PC-9 (cell line): ENCODE data around the gene CALHM1. TPM values are rescaled to one million over a fixed set of nuclear protein-coding genes. Genes with fewer than 3 reads are reported as not detected.

Experiments used
- BruUV-seq: library from RNA; stranded (reverse); fragments of 400-500 nt; replicated peaks from 2 replicates; lab custom pipeline; 2021; lab: Mats Ljungman, UMichigan
- CTCF ChIA-PET: fragments of 300-600 bp; sonication (Branson Sonifier 250); formaldehyde crosslinking; loops from one replicate; lab custom pipeline; 2022; ENCODE audit warnings: antibody characterized with exemption; lab: Charles Lee
- POLR2A ChIA-PET: fragments of 300-600 bp; sonication (Branson Sonifier 250); formaldehyde crosslinking; loops from one replicate; lab custom pipeline; 2022; ENCODE audit warnings: antibody characterized with exemption; ENCODE audit not compliant: unreplicated experiment; lab: Charles Lee
- DNase-seq, 2 experiments: peaks; one replicate each; pipeline versions ENCODE4 v3.0.0 to v3.0.0-alpha.2; 2015 to 2022; ENCODE audit warnings: mixed read lengths in 1 of 2
- H2AFZ ChIP-seq: fragments of 200-600 bp; sonication (generic); 2 replicates; pipeline ENCODE4 v1.8.1; 2017; ENCODE audit warnings: antibody characterized with exemption
- H3F3A ChIP-seq: fragments of 200-600 bp; sonication (generic); 2 replicates; pipeline ENCODE4 v1.8.1; 2017; ENCODE audit warnings: antibody characterized with exemption, mild to moderate bottlenecking, low read depth; ENCODE audit not compliant: insufficient read depth
- H3K27ac ChIP-seq: fragments of 200-600 bp; sonication (generic); 2 replicates; pipeline ENCODE4 v1.6.1; 2016; ENCODE audit warnings: mixed run types
- H3K27me3 ChIP-seq: fragments of 200-600 bp; sonication (generic); 2 replicates; pipeline ENCODE4 v1.6.1; 2016; ENCODE audit warnings: low read depth, mixed run types; ENCODE audit not compliant: insufficient read depth
- H3K36me3 ChIP-seq: fragments of 200-600 bp; sonication (generic); 2 replicates; pipeline ENCODE4 v1.6.1; 2016; ENCODE audit warnings: low read depth, mixed run types
- H3K4me1 ChIP-seq: fragments of 200-600 bp; sonication (generic); replicated peaks from 2 replicates; pipeline ENCODE4 v1.6.1; 2016; ENCODE audit warnings: mixed run types; ENCODE audit not compliant: insufficient read depth
- H3K4me2 ChIP-seq: fragments of 200-600 bp; sonication (generic); 2 replicates; pipeline ENCODE4 v1.6.1; 2017; ENCODE audit warnings: mixed run types
- H3K4me3 ChIP-seq: fragments of 200-600 bp; sonication (generic); 2 replicates; pipeline ENCODE4 v1.6.1; 2016; ENCODE audit warnings: mixed run types
- H3K79me2 ChIP-seq: fragments of 200-600 bp; sonication (generic); 2 replicates; pipeline ENCODE4 v1.6.1; 2017; ENCODE audit warnings: low read depth, mixed run types
- H3K9me2 ChIP-seq: fragments of 200-600 bp; sonication (generic); 2 replicates; pipeline ENCODE4 v1.8.1; 2017; ENCODE audit warnings: mild to moderate bottlenecking; ENCODE audit not compliant: insufficient read depth
- H3K9me3 ChIP-seq: fragments of 200-600 bp; sonication (generic); 2 replicates; pipeline ENCODE4 v1.8.1; 2016; ENCODE audit warnings: low read depth; ENCODE audit not compliant: insufficient read depth
- H4K20me1 ChIP-seq: fragments of 200-600 bp; sonication (generic); 2 replicates; pipeline ENCODE4 v1.8.1; 2017; ENCODE audit not compliant: insufficient read depth
- EZH2 ChIP-seq: fragments of 200-600 bp; sonication (generic); IDR thresholded peaks from 2 replicates; pipeline ENCODE4 v1.8.0; 2017; ENCODE audit warnings: antibody characterized with exemption, low read depth
- intact Hi-C: fragments of 100-400 bp; cut with micrococcal nuclease; formaldehyde crosslinking; loops from one replicate; pipeline ENCODE4 v1.10.0; 2022; ENCODE audit not compliant: unreplicated experiment
- total RNA-seq: library from RNA; stranded (reverse); gene quantifications from 2 replicates; pipeline ENCODE4 v1.2.3, GENCODE V29; 2021
- TF ChIP-seq, protein P1 (sequence below): fragments of 200-600 bp; sonication (generic); conservative IDR thresholded peaks from 2 replicates; pipeline ENCODE4 v1.6.1; 2017; ENCODE audit warnings: mixed run types, antibody characterized with exemption, mild to moderate bottlenecking, moderate library complexity

The CALHM1 gene
- total RNA-seq, 1 experiment from 2014 or later, result not detected

DNA sequence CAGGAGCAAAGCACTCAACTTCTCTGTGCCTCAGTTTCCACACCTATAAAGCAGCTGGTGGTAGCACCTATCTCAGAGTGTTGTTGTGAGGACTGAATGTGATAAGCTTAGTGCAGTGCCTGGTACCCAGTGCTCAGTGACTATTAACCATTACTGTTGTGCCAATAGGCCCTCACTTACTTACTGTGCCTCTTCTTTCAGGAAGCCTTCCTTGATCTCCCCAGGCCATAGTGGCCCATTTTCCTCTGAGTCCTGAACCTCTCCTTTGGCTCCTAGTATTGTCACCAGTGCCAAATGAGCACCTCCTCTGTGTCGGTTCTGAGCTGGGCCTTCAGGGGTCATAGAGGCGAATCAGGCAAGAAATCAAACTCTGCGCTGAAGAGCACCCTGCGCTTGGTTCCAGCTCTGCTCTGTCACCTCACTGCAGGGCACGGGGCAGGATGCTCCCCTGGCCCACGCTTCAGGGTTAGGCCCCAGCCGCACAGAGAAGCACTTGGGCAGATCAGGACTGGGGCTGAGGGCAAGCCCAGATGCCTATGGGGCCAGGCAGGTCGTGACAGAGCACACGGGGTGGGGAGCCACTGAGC lies 2.5 kb downstream of the CALHM1 start:
- peaks cover 6% of the 10 kb centered on the region; the same call in 1 of the 2 replicates for H3F3A ChIP-seq
- no peak for DNase-seq
- H3K4me3 ChIP-seq, result no peak overlapping the region
- H3K4me1 ChIP-seq, result peaks cover 20% of the 10 kb centered on the region
- no peak overlapping the region for H2AFZ ChIP-seq
- no peaks in the 10 kb centered on the region for H3K27me3 ChIP-seq
- no peaks in the 10 kb centered on the region for H4K20me1 ChIP-seq
- POLR2A ChIA-PET, result no interaction called here
- intact Hi-C loops, result no loop called here
- CTCF ChIA-PET, result no interaction called here
- H3K27ac ChIP-seq, result no peak overlapping the region
- BruUV-seq, result no TSS peak
- no peaks in the 10 kb centered on the region for H3K36me3 ChIP-seq
- H3K4me2 ChIP-seq, result no peak overlapping the region
- H3K79me2 ChIP-seq, result peaks cover 6% of the 10 kb centered on the region
- no peak for TF ChIP-seq EZH2
- TF ChIP-seq, protein P1, sequence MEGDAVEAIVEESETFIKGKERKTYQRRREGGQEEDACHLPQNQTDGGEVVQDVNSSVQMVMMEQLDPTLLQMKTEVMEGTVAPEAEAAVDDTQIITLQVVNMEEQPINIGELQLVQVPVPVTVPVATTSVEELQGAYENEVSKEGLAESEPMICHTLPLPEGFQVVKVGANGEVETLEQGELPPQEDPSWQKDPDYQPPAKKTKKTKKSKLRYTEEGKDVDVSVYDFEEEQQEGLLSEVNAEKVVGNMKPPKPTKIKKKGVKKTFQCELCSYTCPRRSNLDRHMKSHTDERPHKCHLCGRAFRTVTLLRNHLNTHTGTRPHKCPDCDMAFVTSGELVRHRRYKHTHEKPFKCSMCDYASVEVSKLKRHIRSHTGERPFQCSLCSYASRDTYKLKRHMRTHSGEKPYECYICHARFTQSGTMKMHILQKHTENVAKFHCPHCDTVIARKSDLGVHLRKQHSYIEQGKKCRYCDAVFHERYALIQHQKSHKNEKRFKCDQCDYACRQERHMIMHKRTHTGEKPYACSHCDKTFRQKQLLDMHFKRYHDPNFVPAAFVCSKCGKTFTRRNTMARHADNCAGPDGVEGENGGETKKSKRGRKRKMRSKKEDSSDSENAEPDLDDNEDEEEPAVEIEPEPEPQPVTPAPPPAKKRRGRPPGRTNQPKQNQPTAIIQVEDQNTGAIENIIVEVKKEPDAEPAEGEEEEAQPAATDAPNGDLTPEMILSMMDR, result no peak
- H3K9me3 ChIP-seq, result no peaks in the 10 kb centered on the region
- no peaks in the 10 kb centered on the region for H3K9me2 ChIP-seq

DNA sequence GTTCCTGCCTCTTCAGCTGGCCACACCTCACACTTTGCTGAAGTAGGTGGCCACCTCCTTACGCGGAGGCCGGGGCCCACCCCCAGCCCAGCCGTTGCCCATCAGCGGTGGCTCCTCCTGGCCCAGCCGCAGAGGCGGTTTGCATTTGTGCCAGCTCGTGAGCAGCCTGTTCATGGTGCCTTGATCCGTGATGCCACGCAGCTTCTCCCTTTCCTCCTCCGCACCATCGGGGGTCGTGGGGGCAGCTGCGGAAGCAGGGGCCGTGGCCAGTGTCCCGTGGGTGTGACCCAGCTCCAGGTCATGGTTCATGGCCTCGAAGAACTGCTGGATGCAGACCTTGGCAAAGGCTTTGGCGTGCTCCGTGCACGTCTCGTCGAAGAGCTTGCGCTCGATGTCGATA lies 3.5 kb downstream of the CALHM1 start:
- ChIA-PET POLR2A (no interaction called here), CTCF (interaction anchor here (0.5 kb wide), 1 partner anchor 413 kb away, joined by 4 read pairs; no protein-coding TSS in a partner anchor)
- no peak overlapping the region for H3K4me2 ChIP-seq
- no peak overlapping the region for H3K4me3 ChIP-seq
- intact Hi-C loops, result no loop called here
- no peak for DNase-seq
- H3K79me2 ChIP-seq, result peaks cover 14% of the 10 kb centered on the region
- no peaks in the 10 kb centered on the region for H3K36me3 ChIP-seq
- no peaks in the 10 kb centered on the region for H4K20me1 ChIP-seq
- H2AFZ ChIP-seq, result no peak overlapping the region
- H3K27ac ChIP-seq, result no peak overlapping the region
- H3F3A ChIP-seq, result peaks cover 15% of the 10 kb centered on the region
- no TSS peak for BruUV-seq
- no peaks in the 10 kb centered on the region for H3K9me2 ChIP-seq
- TF ChIP-seq EZH2, result no peak
- TF ChIP-seq, protein P1, result no peak
- peaks cover 27% of the 10 kb centered on the region for H3K4me1 ChIP-seq
- H3K27me3 ChIP-seq, result no peaks in the 10 kb centered on the region
- H3K9me3 ChIP-seq, result no peaks in the 10 kb centered on the region

DNA sequence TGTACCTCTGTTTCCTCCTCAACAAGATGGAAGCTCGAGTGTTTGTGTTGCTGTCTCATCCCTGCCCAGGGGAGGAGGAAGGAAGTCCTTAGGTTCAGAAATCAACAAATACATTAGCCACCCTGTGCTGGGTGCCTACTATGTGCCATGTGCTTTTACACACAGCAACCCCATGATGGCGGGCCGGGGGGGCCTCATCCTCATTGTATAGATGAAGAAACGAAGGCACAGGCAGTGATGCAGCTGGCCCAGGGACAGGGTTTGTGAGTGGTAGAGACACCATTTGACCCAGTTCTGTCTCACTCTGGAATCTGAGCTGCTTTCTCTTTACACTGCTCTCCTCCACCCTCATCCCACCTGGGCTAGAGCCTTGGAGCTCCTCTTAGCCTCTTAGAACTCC lies 4.7 kb downstream of the CALHM1 start:
- intact Hi-C loops, result no loop called here
- H3F3A ChIP-seq, result peaks cover 16% of the 10 kb centered on the region
- H3K79me2 ChIP-seq, result peaks cover 26% of the 10 kb centered on the region
- peaks cover 39% of the 10 kb centered on the region for H3K4me1 ChIP-seq
- no peaks in the 10 kb centered on the region for H3K36me3 ChIP-seq
- H2AFZ ChIP-seq, result no peak overlapping the region
- H3K4me2 ChIP-seq, result peak overlapping the region; percentile 49
- CTCF ChIA-PET, result no interaction called here
- DNase-seq, result no peak
- BruUV-seq, result no TSS peak
- no peaks in the 10 kb centered on the region for H3K27me3 ChIP-seq
- H3K27ac ChIP-seq, result no peak overlapping the region
- H3K4me3 ChIP-seq, result no peak overlapping the region
- POLR2A ChIA-PET, result no interaction called here
- H3K9me2 ChIP-seq, result no peaks in the 10 kb centered on the region
- no peak for TF ChIP-seq EZH2
- TF ChIP-seq, protein P1, result no peak
- H3K9me3 ChIP-seq, result no peaks in the 10 kb centered on the region
- H4K20me1 ChIP-seq, result no peaks in the 10 kb centered on the region
